Endothelial cell of umbilical vein (primary cell): ENCODE results near the gene FGF12. TPM values are rescaled to one million over a fixed set of nuclear protein-coding genes. Genes with fewer than 3 reads are reported as not detected.

Source experiments
- polyA plus RNA-seq, 4 experiments: library from polyadenylated mRNA; depleted of rRNA in 3 of 4; stranded (reverse) in 3 of 4; unstranded in 1 of 4; fragments of >200 nt; gene quantifications; 2 replicates each; pipeline versions ENCODE4 v1.2.1 to v1.2.3, GENCODE V29; 2011 to 2012; ENCODE audit warnings: missing spikeins in 1 of 4
- small RNA-seq: library from RNA; depleted of rRNA; stranded (forward); fragments of <200 nt; gene quantifications from one replicate; pipeline ENCODE3, GENCODE V24; 2012; ENCODE audit warnings: low replicate concordance, low read depth; ENCODE audit not compliant: insufficient read depth, insufficient read length
- total RNA-seq: library from RNA; stranded (reverse); gene quantifications from 2 replicates; pipeline ENCODE4 v1.2.3, GENCODE V29; 2021

FGF12 gene
- total and polyA plus RNA-seq, 2 donors (not counting 3 experiments of a cell fraction or from before 2014, with no cell fraction given), result 0.72 to 2.5 TPM

Small RNA genes within 50 kb of the gene (small RNA-seq; reads per million reads assigned to genes)
- gene RF01210 (not detected), gene RNU1-20P (not detected)

Other genes starting within 250 kb of the FGF12 start
- gene MB21D2, start 190.3 kb upstream of the FGF12 start, total RNA-seq, result 7.2 and 7.4 TPM in 2 replicates
- gene MB21D2, start 190.3 kb upstream of the FGF12 start, polyA plus RNA-seq, result 6.7 TPM in 2 replicates